Measurements from ENCODE around the gene ZNF468.
"Not testable (repeated sequence)": the region's sequence is repeated elsewhere in the genome, so short reads cannot be mapped to it uniquely, and the experiment has no call there.

Gene ZNF468
- 15.0 to 20.3 reads per million in 2 donors for total RNA-seq

- peak; percentile 44 to 78 (median 60) for DNase-seq
Measured at GRCh38 chr19:52857378-52858191, at the start of gene ZNF468. ZNF468 (minus strand) TSS chr19:52857619; CDS start chr19:52854272, 3,347 bp downstream.

GRCh38 chr19:52904052-52904780 is 46.8 kb upstream of the ZNF468 start:
- DNase-seq, result not testable (repeated sequence)

GRCh38 chr19:52901842-52902241 is 44.4 kb upstream of the ZNF468 start:
- DNase-seq, result no peak

GRCh38 chr19:52898596-52898995 is 41.2 kb upstream of the ZNF468 start:
- not testable (repeated sequence) for DNase-seq

- no peak for DNase-seq
Measured at GRCh38 chr19:52898101-52898500, 40.7 kb upstream of the ZNF468 start.

GRCh38 chr19:52897138-52897935 is 39.9 kb upstream of the ZNF468 start, which contains the start of gene ZNF320:
ZNF320 (minus strand) TSS chr19:52897635; CDS start chr19:52890255, 7,380 bp downstream.
- peak; percentile 75 to 88 (median 84) for DNase-seq

GRCh38 chr19:52896431-52897137 is 39.2 kb upstream of the ZNF468 start:
- DNase-seq, result no peak

- DNase-seq, result no peak
Measured at GRCh38 chr19:52891336-52891735, 33.9 kb upstream of the ZNF468 start.

- DNase-seq, result no peak
Measured at GRCh38 chr19:52889931-52890330, 32.5 kb upstream of the ZNF468 start.

GRCh38 chr19:52889076-52889475 is 31.7 kb upstream of the ZNF468 start:
- DNase-seq, result no peak

- DNase-seq, result no peak
Measured at GRCh38 chr19:52880895-52881389, 23.5 kb upstream of the ZNF468 start.

GRCh38 chr19:52872996-52873395 is 15.6 kb upstream of the ZNF468 start:
- DNase-seq, result not testable (repeated sequence)

- no peak for DNase-seq
Measured at GRCh38 chr19:52871466-52871865, 14.0 kb upstream of the ZNF468 start.

GRCh38 chr19:52868031-52868430 is 10.6 kb upstream of the ZNF468 start:
- not testable (repeated sequence) for DNase-seq

GRCh38 chr19:52856540-52857377 is 660 bp downstream of the ZNF468 start:
- not testable (repeated sequence) for DNase-seq

GRCh38 chr19:52847352-52847751 is 10.1 kb downstream of the ZNF468 start:
- DNase-seq, result not testable (repeated sequence)

GRCh38 chr19:52840825-52841465 is 16.5 kb downstream of the ZNF468 start:
- DNase-seq, result not testable (repeated sequence)

- DNase-seq, result not testable (repeated sequence)
Measured at GRCh38 chr19:52834289-52834688, 23.1 kb downstream of the ZNF468 start.

GRCh38 chr19:52833541-52833940 is 23.9 kb downstream of the ZNF468 start:
- peak in 1 of 5 experiments; percentile 24 for DNase-seq

GRCh38 chr19:52829866-52830265 is 27.6 kb downstream of the ZNF468 start:
- not testable (repeated sequence) for DNase-seq
